Endothelial cell of hepatic sinusoid (primary cell): Measurements from ENCODE around the gene AP1B1.
"Not testable (repeated sequence)": the region's sequence is repeated elsewhere in the genome, so short reads cannot be mapped to it uniquely, and the experiment has no call there.

Experiments
- in situ Hi-C: cut with HindIII; loops from 2 replicates; pipeline ENCODE4 v1.10.0; 2017; ENCODE audit warnings: low sequenced_read_pairs

Gene AP1B1

DNA sequence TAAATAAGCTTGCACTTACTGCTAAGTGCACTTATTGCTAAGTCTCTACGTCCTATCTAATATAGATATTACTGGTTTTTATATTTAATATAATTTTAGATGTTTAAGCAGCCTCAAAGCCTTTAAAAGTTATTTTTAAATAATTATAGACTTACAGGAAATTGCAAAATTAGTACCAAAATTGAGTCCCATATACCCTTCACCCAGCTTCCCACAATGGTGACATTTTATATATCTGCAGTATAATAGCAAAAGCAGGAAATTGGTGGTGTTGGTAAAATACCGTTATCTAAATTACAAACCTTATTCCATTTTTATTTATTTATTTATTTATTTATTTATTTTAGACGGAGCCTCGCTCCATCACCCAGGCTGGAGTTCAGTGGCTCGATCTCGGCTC lies 1.9 kb upstream of the AP1B1 start:
- in situ Hi-C loops, result loop anchor here (5.0 kb wide), 1 partner anchor 82 kb away; no protein-coding TSS in a partner anchor

DNA sequence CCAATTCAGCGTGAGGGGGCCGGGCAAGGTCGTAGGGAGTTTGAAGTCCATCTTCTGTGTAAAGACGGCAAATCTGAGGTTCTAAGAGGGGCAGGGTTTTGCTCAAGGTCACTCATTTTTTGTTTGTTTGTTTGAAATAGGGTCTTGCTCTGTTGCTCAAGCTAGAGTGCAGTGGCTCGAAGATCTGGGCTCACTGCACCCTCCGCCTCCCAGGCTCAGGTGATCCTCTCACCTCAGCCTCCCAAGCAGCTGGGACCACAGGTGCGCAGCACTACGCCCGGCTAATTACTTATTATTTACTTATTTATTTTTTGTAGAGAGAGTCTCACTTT lies 355 bp upstream of the AP1B1 start:
- in situ Hi-C loops, result no loop called here

DNA sequence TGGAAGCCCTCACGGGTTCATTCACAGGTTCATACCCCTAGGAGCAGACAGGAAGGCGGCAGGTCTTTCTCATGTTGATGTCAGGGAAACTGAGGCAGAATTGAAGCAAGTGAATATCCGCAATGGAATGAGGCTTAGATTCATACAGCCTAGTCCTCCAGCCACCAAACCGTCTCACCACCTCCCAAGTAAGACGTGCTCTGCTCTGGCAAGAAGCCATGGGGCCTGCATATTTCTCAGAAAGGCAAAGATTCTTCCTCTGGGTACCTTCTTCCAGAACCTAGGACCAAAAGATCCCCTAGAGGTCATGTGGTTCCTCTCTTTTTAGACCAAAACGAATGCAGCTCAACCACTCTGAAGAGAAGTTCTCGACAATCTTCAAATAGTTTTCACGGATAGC lies 1.7 kb downstream of the AP1B1 start:
- in situ Hi-C loops, result no loop called here

DNA sequence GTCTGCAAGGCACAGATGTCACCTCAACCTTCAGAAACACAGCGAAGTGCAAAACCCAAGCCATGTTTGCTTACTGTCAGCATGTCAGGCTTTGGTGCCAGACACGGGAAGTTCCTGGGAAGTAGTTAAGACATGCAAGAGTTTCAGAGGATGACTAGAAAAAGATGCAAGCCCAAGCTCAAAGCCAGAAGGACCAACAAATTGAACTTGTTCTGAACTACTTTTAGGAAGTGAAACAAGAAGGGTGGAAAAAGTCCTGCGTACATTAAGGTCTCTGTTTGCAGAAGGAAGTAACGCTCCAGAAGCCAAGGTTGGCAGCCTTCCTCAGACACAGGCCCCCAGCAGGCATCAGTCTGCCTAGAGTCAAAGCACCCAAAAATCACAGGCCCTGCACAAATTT lies 2.6 kb downstream of the AP1B1 start:
- in situ Hi-C loops, result no loop called here

DNA sequence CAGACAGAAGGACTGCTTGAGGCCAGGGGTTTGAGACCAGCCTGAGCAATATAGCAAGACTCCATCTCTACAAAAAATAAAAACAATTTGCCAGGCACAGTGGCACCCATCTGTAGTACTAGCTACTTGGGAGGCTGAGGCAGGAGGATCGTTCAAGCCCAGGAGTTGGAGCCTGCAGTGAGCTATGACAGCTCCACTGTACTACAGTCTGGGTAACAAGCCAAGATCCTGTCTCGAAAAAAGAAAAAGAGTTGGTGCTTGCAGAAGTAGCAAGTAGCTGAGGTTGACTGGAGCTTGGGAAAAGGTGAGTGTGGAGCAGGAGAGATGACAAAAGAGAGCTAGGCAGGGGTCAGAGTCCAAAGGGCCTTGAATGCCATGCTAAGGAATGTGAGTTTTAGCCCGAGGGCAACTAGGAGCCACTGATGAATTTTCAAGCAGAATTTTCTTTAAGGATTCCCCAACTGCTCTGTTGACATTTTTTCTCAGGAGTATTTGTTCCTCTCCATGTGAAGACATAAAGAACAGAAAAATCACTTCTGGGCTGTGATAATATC lies 3.1 kb downstream of the AP1B1 start:
- in situ Hi-C loops, result no loop called here

DNA sequence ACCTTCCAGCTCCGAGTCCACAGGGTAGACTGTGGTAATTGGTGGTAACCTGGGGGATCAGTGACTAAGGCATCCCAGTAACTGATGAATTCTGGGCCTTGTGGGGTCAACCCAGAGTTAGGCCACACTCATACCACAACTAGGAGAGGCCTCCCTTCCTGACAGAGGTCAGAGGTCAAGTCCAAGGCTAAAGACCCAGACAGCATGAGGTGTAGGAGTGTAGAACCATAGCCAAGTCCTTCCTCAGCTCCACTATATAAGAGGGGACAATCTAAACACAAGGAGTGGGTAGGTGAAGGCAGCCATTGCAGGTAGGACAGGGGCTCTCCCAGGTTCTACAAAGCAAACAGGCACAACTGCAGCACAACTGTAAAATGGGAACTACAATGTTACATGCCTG lies 4.6 kb downstream of the AP1B1 start:
- in situ Hi-C loops, result no loop called here

DNA sequence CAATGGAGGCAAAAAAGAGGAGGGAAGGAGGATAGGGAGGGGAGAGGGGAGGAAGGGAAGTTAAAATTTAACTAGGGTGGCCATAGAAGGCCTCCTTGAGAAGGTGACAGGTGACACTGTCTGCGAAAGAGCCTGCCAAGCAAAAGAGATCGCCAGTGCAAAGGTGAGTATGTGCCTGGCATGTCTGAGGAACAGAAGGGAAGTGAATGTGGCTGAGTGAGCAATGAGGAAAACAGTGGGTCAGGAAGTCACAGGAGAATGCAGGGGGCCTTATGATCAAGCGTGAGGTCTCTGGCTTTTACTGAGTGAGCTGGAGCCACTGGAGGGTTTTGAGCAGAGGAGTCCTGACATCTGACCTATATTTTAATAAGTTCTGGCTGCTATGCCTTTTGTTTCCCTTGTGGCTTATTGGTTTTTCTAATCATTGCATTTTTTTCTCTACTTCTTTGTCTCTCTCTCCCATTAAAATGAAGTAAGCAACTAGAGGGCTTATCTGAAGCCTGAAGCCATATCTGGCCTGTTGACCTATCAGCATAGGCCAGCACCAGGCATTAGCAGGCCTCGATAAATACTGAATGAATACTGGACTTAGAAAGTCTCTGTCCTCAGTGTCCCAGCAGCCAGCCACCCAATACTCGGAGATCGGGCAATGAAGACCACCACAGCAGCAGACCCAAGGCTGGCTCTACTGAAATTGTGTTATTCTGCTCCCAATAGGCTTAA lies 5.6 kb downstream of the AP1B1 start:
- in situ Hi-C loops, result no loop called here

DNA sequence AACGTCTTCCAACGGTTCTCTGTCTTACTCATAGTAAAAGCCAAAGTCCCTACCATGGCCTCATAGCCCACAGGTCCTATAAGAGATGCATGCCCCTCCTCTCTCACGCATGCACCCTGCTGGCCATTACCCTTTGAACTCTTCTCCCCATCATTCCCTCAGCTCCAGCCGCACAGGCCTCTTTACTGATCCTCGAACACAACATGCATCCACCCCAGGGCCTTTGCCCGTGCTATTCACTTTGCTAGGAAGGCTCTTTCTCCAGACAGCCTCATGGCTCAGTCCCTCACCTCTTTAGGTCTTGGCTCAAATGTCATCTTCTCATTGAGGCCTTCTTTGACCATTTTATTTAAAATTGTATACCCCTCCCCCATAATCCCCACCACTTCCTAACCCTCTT lies 7.5 kb downstream of the AP1B1 start:
- in situ Hi-C loops, result no loop called here

DNA sequence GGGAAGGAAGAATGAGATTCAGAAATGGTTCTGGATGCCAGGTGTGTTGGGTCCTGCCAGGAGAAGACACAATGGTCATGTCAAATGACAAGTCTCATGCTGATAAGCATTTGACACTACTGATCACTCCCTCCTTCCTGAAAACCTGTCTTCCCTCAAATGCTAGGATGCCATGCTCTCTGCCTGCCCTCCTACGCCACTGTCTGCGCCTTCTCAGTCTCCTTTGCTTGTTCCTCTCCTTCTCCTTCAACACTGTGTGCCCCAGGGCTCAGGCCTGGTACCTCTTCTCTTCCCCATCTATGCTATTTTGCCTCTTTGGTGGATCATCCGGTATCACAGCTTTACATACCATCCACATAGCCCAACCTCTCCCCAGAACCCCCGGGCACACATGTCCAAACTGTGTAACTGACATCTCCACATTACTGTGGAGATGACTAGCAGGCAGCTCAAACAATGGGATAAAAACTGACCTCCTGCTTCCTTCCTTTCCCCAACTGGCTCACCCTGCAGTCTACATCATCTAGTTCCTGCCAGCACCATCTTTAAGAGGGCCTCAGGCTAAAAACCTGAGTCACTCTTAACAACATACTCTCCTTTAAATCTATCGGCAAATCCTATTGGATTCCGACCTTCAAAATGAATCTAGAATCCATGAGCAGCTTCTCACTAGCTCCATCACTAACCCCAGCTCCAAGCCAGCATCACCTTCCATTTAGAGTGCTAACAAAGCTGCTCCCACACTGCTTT lies 8.2 kb downstream of the AP1B1 start:
- in situ Hi-C loops, result no loop called here

DNA sequence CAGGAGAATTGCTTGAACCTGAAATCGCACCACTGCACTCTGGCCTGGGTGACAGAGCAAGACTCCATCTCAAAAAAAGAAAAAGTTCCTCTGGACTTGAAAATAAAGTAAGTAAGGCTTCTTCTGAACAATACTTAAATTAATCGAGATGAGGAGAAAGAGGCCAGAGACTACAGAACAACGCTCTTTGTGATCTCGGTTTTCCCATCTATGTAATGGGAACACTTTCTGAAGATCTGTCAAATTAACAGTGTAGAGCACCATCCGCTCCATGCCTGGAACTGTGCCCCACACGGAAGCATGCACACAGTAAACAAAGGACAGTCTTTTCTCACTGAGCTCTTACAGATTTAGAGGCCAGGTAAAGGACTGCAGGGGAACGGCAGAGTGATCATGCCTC lies 9.1 kb downstream of the AP1B1 start:
- in situ Hi-C loops, result no loop called here

DNA sequence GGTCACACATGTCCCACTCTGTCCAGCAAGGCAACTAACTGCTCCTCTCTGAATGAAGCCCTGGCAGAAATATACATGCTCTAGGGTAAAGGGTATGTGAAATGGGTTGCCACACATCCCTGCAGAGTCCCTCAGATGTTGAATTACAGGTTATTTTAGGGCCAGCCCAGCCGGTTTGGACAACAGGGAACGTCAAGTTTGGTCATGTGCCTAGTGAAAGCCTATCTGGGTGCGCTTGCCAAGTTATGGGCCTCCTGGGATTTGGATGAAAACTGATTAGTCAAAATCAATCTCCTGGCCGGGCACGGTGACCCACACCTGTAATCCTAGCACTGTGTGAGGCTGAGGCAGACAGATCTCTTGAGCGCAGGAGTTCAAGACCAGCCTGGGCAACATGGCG lies 10.4 kb downstream of the AP1B1 start:
- in situ Hi-C loops, result no loop called here

DNA sequence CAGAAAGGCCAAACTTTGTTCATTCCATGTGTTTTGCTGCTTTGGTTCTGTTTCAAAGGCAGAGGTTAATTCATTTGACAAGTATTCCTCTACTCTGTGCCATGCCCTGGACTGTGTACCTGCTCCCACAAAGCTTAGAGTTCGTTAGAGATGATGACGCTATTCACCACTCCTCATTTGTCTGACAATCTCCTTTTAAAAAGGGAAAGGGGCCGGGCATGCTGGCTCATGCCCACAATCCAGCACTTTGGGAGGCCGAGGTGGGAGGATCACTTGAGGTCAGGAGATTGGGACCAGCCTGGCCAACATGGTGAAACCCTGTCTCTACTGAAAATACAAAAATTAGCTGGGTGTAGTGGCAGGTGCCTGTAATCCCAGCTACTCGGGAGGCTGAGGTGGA lies 11.7 kb downstream of the AP1B1 start:
- in situ Hi-C loops, result not testable (repeated sequence)

DNA sequence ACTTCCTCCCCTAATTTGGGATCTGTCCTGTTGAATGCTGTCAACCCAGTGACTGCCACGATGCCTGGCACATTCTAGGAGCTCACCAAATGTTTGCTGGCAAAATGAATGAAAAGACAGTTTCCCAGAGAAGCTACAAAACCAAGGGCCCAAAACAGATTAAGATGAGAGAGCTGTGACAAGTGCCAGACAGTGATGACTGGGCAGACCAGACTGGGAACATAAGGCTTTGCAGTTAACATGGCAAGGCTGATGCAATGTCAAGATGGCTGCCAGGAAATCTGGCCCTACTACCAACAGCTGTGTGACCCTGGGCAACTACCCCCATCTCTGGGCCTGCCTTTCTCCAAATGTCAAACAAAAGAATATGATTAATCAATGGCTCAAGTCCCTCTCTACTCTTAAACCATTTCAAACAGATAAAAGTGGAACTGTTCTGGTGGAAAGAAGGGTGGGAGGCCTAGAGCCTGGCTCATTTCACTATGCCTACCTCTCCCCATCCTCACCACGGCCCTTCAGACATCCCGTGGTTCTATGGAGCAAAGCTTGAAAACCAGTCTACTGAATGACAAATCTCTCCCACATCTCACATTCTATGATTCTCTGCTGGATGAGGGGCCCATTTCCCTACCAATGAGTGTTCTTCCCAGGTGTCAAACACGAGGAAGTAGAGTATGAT lies 12.8 kb downstream of the AP1B1 start:
- in situ Hi-C loops, result no loop called here

DNA sequence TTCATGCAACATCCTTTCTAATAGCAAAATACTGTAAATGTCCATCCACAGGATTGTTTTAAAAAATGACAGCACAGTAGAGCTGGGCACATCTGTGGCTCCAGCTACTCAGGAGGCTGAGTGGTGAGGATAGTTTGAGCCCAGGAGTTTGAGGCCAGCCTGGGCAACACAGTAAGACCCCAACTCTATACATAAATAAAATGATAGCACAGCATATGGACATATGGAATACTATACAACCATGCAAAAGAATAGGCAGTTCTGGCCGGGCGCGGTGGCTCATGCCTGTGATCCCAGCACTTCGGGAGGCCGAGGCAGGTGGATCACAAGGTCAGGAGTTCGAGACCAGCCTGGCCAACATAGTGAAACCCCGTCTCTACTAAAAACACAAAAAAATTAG lies 13.6 kb downstream of the AP1B1 start:
- in situ Hi-C loops, result not testable (repeated sequence)

DNA sequence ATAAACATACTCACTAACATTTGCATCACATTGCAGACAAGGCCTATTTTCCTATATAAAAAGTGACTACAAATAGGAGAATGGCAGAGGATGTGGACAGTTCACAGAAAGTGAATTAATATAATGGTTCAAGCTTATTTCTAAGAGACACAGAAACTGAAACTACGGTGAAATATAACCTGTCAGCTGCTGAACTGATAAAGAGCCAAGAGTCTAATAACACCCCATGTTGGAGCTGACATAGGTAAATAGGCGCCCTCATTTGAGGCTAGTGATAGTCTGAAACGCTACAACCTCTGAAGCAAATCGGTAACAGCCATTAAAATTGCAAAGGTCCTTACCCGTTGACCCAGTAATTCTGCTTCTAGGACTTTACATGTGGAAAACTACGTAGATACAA lies 14.0 kb downstream of the AP1B1 start:
- in situ Hi-C loops, result no loop called here

DNA sequence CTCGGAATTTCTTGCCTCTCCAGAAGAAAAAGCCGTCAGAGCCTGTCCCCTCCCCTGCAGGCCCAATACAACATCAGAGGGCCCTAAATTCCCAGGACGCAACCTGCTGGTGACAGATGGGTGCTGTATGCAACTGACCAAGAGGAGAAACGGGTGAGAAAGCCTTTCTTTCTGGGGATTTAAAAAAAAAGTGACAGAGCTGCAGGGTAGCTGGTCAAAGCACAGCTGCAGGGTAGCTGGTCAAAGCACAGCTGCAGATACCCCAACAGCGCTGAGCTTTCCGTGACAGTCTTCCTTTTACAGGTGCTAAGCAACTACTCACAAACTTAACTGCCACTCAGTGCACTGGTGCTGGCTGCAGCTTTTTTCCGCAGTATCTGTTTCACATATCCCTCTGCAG lies 17.8 kb downstream of the AP1B1 start:
- in situ Hi-C loops, result no loop called here

DNA sequence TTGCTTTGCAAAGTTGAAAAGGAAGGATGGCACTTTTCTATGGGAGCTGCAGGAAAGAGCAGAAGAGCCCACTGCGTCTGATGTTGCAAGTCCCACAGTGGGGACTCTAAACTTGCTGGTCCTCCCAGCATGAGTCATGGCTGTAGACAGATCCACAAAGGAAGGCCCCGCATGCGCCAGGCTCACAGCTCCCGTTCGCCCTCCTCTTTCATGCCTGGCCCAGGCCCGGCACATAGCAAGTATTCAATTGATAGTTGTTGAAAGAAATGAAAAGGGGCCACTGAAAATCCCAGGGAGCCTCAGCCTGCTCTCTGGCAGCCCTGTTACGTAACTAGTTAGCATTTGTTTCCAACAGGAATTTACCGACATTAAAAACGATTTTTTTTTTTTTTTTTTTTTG lies 18.9 kb downstream of the AP1B1 start:
- in situ Hi-C loops, result no loop called here

DNA sequence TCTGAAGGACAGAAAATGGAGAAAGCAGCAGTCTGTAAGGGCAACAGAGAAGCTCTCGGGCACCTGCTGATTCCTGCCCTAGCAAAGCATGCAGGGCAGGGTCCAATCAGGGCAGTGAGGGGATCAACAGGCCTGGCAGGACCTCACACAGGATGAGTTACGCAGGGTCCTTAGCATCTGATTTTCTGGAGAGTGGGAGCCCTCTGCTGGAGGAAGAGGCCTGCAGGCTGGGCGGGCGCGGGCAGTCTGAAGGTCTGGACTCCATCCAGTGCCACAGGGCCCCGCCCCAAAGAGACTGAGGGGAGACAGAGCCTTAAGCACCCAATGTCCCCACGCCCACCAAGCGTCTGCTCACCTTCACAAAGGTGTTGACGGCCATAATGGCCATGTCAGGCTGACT lies 28.9 kb downstream of the AP1B1 start:
- in situ Hi-C loops, result no loop called here

DNA sequence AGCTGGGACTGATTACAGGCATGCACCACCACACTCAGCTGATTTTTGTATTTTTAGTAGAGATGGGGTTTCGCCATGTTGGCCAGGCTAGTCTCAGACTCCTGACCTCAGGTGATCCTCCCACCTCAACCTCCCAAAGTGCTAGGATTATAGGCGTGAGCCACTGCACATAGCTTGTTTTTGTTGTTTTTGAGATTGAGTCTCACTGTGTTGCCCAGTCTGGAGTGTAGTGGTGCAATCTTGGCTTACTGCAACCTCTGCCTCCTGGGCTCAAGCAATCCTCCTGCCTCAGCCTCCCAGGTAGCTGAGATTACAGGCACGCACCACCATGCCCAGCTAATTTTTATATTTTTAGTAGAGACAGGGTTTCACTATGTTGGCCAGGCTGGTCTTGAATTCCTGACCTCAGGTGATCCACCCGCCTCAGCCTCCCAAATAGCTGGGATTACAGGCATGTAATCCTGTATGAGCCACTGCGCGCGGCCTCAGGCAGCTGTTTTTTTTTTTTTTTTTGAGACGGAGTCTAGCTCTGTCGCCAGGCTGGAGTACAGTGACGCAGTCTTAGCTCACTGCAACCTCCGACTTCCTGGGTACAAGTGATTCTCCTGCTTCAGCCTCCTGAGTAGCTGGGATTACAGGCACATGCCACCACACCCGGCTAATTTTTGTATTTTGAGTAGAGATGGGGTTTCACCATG lies 31.0 kb downstream of the AP1B1 start:
- in situ Hi-C loops, result not testable (repeated sequence)

DNA sequence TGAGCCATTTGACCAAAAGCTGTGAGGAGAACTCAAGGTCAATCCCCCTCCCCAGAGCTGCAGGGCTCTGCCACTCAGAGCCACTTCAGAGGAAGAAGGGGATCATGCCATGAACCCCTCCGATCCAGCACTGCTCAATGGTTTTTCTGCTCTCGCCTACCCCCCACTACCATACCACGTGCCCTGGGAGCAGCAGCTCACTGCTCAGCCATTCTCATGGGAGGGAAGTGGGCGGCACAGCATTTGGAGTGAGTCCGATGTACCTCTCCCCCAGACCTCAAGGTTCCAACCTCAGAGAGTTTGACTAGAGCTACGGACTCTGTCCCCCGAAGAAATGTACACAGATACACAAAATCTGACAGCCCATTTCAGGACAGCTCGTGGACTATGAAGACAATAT lies 34.5 kb downstream of the AP1B1 start:
- in situ Hi-C loops, result no loop called here

DNA sequence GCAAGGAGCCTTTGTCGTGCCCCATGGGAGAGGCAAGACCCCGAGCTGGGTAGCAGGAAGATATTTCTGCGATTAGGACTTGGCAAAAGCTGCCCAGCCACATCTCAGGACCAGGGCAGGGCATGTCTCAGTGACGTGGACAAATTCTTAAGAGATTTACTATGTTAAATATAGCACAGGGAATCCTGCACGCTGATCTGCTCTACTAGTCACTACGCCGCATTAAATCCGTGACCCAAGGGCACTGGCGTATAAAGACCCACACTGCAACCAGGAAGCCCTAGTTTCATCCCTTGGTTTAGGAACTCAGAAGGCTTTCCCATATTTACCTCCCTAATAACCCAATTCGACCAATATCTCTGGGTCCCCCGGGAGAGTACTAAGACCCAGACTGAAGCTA lies 35.1 kb downstream of the AP1B1 start:
- in situ Hi-C loops, result no loop called here
